GM12874 (cell line): ENCODE data around the gene KCNK3.

Experiments used
- TF ChIP-seq, protein P1 (sequence below): IDR thresholded peaks from 2 replicates; pipeline ENCODE4 v1.5.1; 2011; ENCODE audit warnings: low read depth, mild to moderate bottlenecking, control low read depth, low read length, moderate library complexity; ENCODE audit not compliant: insufficient read depth

Gene KCNK3

DNA sequence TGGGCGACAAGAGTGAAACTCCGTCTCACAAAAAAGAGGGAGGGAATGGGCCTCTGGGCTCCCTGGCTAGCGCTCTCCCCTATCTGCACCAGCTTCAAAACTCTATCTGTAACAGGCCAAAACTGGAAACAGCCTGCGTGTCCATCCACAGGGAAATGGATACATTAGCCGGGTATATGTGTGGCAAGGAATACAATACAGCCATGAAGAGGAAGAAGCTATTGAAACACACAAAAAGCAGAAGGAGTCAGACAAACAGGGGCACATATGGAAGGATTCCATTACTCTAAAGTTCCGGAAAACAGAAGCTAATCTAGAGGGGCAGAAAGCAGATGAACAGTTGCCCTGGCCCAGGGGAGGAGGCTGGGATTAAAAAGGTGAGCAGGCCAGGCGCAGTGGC, 47.0 kb downstream of the KCNK3 start:
- TF ChIP-seq, protein P1, sequence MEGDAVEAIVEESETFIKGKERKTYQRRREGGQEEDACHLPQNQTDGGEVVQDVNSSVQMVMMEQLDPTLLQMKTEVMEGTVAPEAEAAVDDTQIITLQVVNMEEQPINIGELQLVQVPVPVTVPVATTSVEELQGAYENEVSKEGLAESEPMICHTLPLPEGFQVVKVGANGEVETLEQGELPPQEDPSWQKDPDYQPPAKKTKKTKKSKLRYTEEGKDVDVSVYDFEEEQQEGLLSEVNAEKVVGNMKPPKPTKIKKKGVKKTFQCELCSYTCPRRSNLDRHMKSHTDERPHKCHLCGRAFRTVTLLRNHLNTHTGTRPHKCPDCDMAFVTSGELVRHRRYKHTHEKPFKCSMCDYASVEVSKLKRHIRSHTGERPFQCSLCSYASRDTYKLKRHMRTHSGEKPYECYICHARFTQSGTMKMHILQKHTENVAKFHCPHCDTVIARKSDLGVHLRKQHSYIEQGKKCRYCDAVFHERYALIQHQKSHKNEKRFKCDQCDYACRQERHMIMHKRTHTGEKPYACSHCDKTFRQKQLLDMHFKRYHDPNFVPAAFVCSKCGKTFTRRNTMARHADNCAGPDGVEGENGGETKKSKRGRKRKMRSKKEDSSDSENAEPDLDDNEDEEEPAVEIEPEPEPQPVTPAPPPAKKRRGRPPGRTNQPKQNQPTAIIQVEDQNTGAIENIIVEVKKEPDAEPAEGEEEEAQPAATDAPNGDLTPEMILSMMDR: no peak

DNA sequence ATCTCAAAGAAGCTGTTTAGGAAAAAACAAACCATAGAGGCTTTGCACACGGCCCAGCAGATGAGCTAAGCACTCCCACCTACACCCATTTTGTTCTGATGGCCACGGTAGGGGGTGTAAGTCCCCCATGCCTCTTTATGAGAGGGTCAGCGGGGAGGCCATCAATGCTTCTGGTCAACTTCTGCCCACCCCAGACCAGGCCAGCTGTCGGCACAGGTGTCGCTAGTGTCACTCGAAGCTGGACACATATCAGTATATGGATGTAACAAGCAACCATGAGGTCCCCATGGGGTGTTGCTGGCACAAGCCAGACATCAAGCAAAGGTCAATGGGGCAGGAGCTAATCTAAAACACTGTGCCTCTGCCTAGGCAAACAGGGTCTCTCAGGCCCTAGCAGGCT, 47.8 kb downstream of the KCNK3 start:
- TF ChIP-seq, protein P1: no peak

DNA sequence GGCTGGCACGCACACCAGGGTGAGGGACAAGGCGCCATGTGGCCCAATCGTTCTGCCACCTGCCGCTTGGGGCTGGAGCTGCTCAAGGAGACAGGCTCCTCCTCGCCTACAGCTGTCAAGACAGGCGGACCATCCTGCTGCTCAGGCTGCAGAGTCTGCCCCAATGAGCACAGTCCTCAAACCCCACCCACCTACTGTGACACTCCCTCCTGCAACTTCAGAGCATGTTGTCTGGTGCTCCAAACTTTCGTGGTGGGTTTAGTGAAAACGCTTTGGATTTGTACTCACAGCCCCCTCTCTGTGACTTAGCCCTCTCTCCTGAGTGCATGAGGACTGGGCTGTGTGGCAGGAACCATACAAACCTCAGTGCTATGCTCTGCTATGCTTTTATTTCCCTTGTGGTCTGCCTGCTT, 48.4 kb downstream of the KCNK3 start:
- TF ChIP-seq, protein P1: 0 out of 2 replicates have a peak, but pooled peaks have one; percentile 2

DNA sequence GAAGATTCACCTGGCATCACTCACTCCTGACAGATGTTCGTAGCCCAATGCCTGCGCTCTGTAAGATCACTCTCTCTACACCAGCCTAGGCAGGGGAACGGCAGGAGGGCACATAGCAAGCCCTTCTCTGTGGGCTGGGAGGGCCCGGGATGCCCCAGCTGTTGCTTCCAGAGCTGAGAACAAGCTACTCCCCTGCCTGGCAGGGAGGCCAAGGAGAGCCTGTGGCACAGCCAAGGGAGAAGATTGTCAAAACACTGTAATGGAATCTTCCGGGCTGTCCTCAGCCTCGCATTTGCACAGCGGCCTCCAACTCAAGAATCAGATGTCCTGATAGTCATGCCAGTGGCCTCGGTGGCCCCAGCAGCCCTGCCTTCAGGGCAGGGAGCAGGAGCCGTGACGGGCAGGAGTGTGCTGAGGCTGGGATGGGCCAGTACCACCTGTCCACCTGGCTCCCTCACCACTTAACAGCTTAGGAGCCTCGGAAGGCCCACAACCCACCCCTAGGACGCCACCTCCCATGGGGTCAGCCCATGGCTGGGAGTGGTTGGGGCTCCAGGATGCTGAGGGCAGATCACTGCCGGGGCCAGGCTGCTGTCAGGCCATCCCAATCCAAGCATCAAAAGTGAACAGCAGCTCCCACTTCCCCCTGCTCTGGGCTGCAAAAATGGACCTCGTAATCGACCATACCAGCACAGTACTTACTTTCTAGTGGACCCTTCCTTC, 49.7 kb downstream of the KCNK3 start:
- TF ChIP-seq, protein P1: no peak

DNA sequence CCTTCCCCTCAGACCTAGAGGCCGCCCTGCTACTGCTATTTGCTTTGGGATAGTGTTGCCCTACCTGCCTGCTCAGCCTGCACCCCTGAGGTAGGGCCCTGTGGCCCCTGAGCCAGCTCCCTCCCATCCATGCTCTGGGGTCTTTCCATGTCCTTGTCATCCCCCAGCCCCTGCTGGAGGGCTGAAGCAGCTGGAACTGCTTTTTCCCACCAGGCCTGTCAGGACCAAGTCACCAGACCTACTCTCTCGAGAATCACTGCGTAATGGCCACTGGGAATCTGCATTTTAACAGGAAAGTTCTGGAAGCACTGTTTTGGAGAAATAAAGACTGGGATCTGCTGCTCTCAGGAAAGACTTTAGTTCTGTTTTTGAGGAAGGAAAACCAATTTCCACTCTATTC, 51.3 kb downstream of the KCNK3 start:
- TF ChIP-seq, protein P1: no peak

DNA sequence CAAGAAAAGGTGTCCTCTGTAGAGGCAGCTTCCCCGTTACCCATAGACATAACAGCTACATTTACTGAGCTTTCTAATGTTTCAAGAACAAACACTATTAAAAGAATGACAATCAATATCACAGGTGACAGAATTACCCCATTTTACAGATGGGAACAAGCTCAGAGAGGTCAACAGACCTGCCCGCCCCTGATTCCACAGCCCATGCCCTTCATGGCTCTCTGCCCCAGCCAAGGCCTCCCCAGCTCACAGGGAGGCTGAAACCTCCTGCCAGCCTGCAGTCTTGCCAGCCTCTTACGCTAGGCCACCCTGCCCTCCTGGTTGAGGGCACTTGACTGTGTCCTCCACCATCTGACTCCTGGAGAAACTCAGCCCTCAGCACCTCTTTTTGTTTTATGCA, 52.4 kb downstream of the KCNK3 start:
- TF ChIP-seq, protein P1: no peak

DNA sequence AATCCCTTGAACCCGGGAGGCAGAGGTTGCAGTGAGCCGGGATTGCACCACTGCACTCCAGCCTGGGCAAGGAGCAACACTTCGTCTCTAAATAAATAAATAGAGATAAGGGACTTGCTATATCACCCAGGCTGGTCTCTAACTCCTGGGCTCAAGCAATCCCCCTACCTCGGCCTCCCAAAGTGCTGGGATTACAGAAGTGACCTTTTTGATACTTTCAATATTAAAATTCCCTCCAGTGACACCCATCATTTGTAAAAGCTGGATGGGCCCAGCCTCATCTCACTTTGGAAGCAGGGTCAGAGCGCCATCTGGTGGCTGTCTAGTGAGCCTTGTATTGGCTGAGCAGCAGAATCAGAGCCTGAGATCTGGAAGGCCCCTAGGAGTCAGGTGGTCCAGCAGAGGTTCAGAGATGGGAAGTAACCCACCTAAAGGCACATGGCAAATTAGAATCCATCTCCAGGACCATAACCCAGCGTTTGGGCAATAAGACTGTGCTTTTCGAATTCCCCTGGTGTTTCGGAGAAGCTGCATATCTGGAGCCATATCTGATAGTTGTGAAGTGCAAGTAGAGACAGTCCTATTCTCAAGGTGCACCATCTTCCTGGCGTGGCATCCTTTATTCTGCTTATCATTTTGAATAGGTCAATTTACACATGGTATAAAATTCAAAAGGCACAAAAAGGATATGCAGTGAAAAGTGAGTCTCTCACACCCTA, 53.2 kb downstream of the KCNK3 start:
- TF ChIP-seq, protein P1: peak; percentile 86
